NCI-H2107 treated with DMSO at 0.1 percent for 48 hours (cell line): ENCODE data around the gene PRKCH.

Source experiments
- DNase-seq: peaks from one replicate; lab custom pipeline; 2025; ENCODE audit not compliant: unreplicated experiment; lab: John Stamatoyannopoulos, UW

Gene PRKCH

GRCh38 chr14:61335049-61335448 lies 13.7 kb downstream of the PRKCH start:
- no peak for DNase-seq

GRCh38 chr14:61335671-61336275 lies 14.4 kb downstream of the PRKCH start:
- DNase-seq: no peak

DNA sequence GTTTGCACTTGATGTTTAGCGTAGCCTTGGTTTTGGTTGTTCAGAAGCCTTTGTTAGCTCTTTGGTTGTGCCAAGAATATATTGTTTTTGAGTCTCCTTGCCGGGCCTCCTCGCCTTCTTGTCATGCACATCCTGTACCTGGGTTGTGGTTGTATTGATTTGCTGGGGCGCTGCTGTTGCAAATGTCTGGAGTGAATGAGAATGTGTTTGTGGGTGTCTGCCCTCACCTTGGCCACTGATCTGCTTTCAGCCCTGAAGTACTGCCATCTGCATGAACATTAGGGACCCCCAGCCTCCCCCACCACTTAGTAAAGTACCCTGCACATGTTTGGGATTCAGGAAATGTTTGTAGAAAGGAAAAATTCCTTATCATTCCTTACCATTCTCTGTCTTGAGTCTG lies 16.5 kb downstream of the PRKCH start:
- no peak for DNase-seq

DNA sequence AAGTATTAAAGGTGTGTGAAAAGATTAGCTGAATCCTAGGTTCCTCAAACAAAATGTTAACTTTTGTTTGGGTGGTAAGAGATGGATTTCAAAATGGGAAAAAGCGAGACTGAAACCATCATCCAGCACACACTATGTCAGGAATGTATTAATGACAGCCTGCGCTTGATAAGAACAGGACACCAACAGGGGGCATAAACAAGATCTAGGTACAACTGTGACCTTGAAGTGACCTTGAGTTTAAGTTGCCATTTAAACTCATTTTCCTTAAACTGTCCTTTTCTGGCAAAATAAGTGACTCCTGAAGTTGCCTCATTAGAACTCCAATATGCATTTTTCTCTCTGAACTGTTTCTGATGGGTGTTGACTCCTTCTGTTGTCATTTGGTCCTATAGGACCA lies 17.1 kb downstream of the PRKCH start:
- no peak for DNase-seq

- no peak for DNase-seq
Measured at GRCh38 chr14:61341275-61342206, 20.2 kb downstream of the PRKCH start.

- no peak for DNase-seq
Measured at GRCh38 chr14:61342486-61342885, 21.1 kb downstream of the PRKCH start.

GRCh38 chr14:61342932-61343331 lies 21.6 kb downstream of the PRKCH start:
- DNase-seq: no peak

GRCh38 chr14:61343471-61343870 lies 22.1 kb downstream of the PRKCH start:
- no peak for DNase-seq

DNA sequence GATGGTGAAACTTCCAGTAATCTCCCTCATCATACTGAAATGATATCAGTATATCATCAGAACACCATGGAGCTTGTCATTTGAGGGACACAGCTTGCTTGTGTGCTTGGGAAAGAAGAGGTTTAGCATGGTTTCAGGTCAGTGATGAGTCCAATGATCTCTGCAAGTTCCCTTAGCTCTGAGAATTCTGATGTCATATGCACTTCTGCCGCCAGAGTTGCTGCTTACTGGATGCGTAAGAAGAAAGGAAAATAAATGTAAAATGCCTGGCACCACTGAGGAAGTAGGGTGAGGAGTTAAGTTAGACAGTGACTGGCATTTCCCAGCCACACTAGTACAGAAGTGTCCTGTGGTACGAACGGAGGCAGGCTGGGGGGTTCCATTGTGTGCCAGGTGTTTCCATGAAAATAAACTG lies 22.6 kb downstream of the PRKCH start:
- DNase-seq: no peak

DNA sequence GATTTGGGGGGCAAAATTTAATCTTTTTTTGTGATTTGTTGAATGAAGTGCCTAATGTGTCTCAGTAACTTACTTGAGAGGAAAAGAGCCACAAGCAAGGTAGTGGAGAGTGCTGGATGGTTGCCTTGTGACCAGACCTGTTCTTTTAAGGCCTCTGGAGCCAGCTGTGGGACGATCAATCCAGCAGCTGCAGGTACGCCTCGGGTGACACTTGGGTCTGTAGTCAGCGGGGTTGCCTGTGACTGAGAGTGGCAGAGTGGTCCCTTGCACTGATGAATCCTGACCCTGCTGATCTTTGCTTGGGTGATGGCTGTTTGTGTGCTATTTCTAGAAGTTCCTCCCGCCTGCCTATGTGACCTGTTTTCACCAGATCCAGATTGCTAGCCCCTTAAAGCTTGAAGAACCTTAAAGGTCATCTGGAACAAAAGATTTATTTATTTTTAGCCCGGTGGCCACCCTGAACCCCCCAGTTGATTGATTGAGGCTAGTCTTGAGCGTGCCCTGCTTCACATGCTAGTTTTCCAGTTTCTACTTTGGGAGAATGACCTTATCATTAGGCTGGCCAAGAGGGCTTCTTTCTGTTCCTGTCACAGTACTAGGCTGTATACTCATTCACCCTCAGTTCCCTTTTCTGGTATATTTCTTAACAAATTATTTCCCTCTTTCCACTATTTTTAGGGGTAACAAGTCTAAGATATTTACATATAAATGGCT lies 23.2 kb downstream of the PRKCH start:
- DNase-seq: no peak

DNA sequence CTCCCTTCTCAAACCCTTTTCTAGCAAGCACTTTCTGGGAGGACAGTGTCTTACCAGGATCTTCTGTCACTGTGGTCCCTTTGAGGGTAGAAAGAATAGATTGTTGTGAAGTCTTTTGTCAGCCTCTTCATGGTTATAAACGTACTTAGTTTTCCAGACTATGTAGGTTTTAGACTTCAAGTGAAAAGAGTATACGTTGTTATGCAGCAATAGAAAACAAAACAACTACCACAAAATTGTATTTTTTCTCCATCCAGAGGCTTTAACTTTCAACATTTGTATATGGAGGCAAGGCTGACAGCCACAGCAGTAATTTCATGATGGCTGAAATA lies 23.7 kb downstream of the PRKCH start:
- DNase-seq: no peak

GRCh38 chr14:61346221-61346620 lies 24.8 kb downstream of the PRKCH start:
- DNase-seq: no peak

- DNase-seq: no peak
Measured at GRCh38 chr14:61346793-61347192, 25.4 kb downstream of the PRKCH start.

DNA sequence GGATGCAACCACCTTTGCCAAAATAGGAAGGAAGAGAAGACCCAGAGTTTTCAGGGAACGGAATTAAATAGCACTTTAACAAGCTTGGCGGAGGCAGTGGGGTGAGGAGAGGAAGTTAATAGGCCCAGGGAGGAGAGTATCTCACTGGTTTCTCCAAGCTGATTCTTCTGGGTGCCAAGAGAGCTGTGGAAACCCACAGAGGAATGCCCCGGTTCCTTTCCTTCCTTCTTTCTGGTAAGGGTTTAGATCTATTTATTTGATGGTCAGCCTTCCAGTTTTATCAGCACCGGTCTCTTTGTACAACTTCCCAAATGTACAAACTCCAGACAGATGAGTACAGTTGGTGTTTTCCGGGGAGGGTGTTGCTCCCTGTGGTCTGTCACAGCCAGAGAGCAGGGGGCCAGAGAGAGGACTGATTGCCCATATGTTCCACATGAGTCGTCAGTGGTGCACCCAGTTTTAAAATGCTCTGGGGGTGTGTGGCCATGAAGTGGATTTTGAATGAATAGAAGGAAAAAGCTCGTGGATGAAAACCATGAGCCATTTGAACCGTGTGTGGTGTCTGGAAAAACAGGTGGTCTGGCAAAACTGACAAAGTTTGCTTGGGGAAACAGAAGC lies 26.6 kb downstream of the PRKCH start:
- DNase-seq: no peak

GRCh38 chr14:61350427-61351270 lies 29.3 kb downstream of the PRKCH start:
- no peak for DNase-seq

DNA sequence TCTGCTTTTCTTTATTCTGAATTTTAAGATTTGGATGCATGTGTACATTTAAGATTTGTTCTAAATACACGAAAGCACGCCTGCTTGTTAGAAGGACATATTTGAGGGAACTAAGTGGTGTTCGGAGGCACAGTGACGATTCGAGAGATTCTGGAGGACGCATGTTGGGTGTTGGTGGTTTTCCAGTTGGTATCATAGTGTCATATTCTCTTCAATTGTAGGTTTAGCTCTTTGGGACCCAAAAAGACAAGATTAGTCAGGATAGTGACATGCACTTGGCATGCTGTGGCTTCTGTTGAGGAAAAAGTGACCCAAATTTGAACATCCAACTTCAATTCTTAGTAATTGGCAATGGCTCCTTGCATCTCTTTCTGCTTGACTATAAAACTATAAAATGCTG lies 30.1 kb downstream of the PRKCH start:
- no peak for DNase-seq

- no peak for DNase-seq
Measured at GRCh38 chr14:61355892-61356325, 34.5 kb downstream of the PRKCH start.

DNA sequence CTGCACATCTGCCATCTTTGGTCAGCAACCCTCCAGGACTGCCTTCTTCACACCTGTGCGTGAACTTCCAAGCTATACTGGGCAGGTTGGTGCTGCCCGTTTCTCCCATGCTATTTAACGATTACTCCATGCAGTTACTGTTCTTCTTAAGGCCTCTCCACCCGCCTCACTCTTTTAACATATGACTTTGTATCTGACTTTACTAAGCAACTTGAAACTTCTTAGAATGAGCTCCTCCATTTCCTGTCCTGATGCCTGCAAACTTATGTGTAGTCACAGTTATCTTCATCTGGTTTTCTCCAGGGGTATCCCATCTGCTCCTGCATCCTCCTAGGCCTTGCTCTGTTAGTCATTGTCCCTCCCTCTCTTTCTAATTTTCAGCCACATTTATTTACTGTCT lies 35.7 kb downstream of the PRKCH start:
- DNase-seq: no peak

DNA sequence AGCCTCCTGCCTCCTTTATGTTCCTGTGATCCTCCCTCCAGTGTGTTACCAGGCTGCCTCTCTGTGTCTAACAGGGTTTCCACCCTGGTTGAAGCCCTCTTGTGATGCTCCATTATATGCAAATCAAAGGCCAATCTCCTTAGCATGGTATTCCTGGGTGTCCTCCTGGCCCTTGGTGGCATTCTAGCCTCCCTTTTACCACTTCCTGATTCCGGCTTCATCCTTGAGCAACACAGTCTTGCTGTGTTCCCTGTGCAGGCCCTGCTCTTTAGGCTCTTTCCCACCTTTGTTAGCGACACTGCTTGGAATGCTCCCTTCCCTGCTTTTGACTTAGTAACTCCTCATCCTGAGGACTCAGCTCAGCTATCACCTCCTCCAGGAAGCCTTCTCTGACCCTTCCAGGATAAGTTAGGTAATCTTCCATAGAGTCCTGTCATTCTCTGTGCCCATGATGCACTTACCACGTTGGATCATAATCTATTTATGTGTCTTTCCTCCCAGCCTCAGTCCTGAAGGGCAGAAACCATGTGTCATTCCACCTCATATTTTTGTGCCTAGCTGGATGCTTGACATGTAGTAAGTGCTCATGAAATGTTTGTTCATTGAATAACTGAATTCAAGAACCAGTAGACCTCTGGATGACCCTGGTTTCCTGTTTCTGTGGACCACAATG lies 37.3 kb downstream of the PRKCH start:
- DNase-seq: no peak
